ENCODE data around the gene STK39.

STK39 gene

DNA sequence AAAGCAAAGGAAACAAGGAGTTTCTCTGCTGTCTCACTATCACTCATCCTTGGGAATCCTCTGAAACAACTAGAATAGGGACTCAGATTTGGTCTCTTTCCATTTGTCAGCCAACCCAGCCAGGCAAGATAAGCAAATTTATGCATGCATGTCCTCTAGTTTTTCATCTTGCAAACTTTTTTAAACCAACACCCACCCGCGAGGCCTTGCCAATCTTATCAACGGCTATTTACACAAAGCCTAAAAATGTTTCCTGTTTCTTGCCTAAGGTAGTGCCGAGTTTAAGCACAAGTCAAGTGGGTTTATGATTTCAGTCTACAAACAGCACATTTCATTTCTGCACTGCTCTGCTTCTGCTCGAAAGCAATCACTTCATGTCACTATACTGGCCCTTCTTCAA is 240.9 kb downstream of the STK39 start:
- TF ChIP-seq, protein P1, sequence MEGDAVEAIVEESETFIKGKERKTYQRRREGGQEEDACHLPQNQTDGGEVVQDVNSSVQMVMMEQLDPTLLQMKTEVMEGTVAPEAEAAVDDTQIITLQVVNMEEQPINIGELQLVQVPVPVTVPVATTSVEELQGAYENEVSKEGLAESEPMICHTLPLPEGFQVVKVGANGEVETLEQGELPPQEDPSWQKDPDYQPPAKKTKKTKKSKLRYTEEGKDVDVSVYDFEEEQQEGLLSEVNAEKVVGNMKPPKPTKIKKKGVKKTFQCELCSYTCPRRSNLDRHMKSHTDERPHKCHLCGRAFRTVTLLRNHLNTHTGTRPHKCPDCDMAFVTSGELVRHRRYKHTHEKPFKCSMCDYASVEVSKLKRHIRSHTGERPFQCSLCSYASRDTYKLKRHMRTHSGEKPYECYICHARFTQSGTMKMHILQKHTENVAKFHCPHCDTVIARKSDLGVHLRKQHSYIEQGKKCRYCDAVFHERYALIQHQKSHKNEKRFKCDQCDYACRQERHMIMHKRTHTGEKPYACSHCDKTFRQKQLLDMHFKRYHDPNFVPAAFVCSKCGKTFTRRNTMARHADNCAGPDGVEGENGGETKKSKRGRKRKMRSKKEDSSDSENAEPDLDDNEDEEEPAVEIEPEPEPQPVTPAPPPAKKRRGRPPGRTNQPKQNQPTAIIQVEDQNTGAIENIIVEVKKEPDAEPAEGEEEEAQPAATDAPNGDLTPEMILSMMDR (IDR thresholded peaks at IDR 0.05; ENCODE audit: extremely low read depth, missing control alignments): no peak
- no peak for DNase-seq (ENCODE audit: low spot score)

DNA sequence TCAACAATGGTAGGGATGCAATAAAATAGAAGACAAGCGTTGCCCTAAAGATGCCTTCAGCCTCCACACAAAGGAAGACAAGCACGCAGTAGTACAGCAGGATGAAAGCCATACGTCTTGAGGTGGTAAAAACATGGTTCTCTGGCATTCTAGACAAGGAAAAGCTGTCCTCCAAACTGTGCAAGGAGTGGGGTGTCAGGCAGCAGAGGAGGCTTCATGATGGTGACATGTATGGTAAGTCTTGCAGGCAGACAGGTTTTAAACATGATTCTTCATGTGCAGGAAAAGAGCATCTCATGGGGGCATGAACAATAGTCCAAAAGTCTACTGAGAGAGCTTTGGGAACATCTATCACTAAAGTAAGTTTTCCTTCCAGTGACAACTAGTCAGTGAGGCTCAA is 241.8 kb downstream of the STK39 start:
- TF ChIP-seq, protein P1 (IDR thresholded peaks at IDR 0.05; ENCODE audit: extremely low read depth, missing control alignments): no peak
- no peak for DNase-seq (ENCODE audit: low spot score)

DNA sequence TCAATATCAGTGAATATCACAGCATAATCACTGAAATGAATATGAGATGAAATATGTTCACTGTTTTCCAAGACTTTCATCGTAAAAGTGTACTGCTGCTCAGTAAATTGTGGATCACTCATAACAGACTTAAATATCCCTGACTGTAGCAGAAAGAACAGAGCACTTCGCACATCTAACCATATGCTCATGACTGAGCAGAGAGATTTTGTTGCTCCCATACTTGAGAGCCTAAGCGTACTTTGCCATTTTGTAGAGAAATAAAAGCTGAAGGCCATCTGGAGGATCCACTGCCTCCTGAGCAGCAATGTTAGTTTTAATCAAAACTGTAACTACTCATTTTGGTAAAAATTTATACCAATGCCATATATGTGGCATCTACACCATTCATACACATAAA is 243.5 kb downstream of the STK39 start:
- no peak for DNase-seq (ENCODE audit: low spot score)
- TF ChIP-seq, protein P1 (IDR thresholded peaks at IDR 0.05; ENCODE audit: extremely low read depth, missing control alignments): no peak

DNA sequence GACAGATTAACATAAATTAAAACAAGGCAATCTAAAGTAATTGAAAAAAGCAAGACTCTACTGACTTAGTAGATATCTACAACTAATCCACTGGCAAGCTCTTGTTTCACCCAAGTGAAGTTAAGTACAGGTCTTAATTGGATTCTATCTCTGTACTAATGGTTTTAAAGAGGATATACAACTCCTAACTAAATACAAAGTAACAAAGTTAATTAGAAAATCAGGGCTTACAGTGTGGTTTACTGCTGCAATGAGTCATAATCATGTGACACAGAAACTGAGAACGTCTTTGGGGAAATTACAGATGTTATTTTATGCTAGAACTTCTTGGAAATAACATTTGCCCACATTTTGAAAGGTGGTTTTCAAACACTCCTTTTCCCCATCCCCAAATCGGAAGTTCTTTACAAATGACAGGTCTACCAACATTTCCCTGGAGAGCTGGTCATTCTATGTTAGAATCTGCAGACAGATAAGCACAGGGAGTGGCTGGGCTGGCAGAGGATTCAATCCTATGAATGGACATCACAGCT is 245.3 kb downstream of the STK39 start:
- no peak for DNase-seq (ENCODE audit: low spot score)
- TF ChIP-seq, protein P1 (IDR thresholded peaks at IDR 0.05; ENCODE audit: extremely low read depth, missing control alignments): no peak

DNA sequence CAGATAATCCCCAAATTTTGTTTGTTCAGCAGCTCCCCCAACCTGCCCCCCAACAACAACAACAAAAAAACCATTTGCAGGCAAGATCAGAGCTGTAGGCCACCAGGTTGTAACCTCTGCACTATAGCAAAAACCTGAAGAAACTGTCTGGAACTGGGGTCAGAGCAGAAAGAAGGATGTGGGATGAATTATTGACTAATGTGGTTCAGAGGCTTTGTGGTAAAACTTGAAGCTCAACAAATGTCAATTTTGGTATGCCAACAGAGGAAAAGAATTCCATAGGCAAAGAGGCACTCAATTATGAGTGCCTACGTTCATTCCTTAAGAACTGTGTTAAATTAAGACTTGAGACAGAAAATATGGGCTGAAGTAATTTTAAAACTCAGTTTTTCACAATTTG is 255.1 kb downstream of the STK39 start:
- TF ChIP-seq, protein P1 (IDR thresholded peaks at IDR 0.05; ENCODE audit: extremely low read depth, missing control alignments): no peak
- DNase-seq (ENCODE audit: low spot score): no peak

DNA sequence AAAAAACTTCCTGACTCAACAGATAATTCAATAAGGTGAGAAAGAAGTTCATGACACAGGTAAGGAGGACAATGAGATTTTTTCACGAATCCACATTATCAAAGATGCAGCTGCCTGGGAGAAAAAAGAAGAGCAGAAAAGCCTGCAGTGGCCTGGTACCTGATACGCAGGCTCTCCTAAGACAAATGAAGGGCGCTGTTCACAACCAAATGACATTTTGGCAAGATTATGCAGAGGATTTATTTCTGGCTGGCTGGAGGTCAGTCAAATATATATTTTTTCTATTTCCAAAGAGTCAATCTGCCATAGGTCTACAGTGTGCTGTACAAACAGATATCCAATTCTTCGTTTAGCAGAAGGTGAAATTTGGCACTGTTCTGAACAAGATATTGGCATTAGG is 257.3 kb downstream of the STK39 start:
- TF ChIP-seq, protein P1 (IDR thresholded peaks at IDR 0.05; ENCODE audit: extremely low read depth, missing control alignments): no peak

DNA sequence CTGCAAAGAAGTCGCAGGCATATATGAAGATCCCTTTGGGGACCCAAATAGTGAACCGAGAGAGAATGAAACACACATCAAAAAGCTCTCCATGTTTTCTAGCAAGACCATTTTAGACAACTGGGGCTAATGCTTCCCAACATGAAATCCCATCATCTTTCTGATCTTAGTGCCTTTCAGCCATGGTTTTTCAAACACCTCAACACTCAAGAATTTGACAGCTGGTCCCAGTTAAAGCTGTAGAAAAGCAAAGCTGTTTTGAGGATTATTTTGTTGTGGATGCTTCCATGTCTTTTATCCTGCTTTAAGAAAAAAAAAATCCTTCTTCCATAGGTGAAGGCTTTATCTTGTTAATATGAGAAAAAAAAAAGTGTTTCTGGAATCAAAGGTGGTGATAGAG is 259.1 kb downstream of the STK39 start:
- DNase-seq (ENCODE audit: low spot score): no peak
- TF ChIP-seq, protein P1 (IDR thresholded peaks at IDR 0.05; ENCODE audit: extremely low read depth, missing control alignments): no peak

More for the DNA sequence above, 257.3 kb downstream of the STK39 start:
- DNase-seq (ENCODE audit: low spot score): no peak

Measured in GM20000 (cell line).